Measurements from ENCODE around the gene PDE8A.

Gene PDE8A

DNA sequence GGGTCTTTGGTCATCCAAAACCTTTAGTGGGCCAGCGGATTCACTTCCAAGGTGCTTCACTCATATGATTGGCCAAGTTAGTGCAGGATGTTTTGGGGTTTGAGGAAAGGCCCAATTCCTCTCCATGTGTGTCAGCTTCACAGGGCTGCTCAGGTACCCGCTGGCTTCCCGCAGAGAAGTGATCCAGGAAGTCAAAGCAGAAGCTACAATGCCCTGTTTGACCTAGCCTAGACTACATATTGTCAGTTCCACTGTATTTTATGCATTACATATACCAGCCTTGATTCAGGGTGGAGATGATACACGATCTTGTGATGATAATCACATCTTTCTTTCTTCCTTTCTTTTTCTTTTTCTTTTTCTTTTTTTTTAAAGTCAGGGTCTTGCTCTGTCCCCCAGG lies 32.1 kb downstream of the PDE8A start:
- no peak overlapping the region for H3K27ac ChIP-seq
- TF ChIP-seq, protein P1, sequence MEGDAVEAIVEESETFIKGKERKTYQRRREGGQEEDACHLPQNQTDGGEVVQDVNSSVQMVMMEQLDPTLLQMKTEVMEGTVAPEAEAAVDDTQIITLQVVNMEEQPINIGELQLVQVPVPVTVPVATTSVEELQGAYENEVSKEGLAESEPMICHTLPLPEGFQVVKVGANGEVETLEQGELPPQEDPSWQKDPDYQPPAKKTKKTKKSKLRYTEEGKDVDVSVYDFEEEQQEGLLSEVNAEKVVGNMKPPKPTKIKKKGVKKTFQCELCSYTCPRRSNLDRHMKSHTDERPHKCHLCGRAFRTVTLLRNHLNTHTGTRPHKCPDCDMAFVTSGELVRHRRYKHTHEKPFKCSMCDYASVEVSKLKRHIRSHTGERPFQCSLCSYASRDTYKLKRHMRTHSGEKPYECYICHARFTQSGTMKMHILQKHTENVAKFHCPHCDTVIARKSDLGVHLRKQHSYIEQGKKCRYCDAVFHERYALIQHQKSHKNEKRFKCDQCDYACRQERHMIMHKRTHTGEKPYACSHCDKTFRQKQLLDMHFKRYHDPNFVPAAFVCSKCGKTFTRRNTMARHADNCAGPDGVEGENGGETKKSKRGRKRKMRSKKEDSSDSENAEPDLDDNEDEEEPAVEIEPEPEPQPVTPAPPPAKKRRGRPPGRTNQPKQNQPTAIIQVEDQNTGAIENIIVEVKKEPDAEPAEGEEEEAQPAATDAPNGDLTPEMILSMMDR (conservative IDR thresholded peaks at IDR 0.05): no peak
- no peak for TF ChIP-seq ZFX (IDR thresholded peaks at IDR 0.05)

DNA sequence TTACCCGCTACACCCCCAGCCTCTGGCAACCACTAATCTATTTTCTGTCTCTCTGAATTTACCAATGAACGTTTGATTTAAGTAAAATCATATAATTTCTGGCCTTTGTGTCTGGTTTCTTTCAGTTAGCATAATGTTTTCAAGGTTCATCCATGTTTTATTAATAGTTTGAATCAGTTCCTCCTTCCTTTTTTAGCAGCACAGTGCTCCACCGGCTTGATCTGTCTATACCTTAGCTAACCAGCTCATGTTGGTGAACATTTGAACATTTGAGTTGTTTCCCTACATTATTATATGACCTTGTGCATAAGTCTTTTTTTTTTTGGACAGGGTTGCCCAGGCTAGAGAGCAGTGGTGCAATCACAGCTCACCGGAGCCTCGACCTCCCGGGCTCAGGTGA lies 33.3 kb downstream of the PDE8A start:
- no peak overlapping the region for H3K27ac ChIP-seq
- no peak for TF ChIP-seq ZFX (IDR thresholded peaks at IDR 0.05)
- TF ChIP-seq, protein P1 (conservative IDR thresholded peaks at IDR 0.05): no peak

DNA sequence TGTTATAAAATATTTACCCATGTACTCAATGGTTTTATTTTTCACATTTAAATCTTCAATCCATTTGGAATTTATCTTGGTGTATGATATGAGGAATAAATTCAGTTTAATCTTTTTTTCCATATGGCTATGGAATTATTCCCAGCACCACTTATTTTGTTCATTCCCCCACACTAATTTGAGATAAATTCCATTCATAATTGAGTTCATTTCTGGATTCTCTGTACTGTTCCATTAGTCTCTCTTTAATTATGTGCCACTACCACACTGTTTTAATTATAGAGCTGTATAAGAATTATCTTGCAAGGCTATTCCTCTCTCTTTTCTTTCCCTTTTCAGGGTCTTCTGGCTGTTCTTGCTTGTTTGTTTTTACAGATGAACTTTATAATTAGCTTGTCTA lies 34.6 kb downstream of the PDE8A start:
- TF ChIP-seq, protein P1 (conservative IDR thresholded peaks at IDR 0.05): no peak
- H3K27ac ChIP-seq: no peak overlapping the region

DNA sequence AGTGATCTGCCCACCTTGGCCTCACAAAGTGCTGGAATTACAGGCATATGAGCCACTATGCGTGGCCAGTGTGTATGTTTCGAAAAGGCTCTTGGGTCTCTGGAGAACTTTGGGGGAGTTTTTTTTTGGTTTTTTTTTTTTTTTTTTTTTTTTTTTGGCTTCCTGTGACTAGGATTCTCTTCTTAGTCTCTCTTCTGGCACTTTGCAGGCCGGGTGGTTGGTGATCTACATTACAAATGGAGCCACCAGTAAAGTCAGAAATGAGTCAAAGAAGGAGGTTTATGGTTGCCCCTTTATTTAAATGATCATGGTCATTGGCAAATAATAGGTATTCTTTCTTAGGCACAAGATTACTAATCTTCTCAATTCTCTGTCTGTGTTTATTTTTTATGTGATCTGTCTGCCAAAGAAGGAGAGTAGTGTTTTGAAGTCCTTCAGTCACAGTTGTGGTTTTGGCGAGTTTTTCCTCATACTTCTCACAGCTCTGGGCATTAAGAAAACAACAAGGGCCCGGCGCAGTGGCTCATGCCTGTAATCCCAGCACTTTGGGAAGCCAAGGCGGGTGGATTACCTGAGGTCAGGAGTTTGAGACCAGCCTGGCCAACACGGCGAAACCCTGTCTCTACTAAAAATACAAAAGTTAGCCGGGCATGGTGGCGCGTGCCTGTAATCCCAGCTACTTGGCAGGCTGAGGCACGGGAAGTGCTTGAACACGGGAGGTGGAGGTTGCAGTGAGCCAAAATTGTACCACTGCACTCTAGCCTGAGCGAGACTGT lies 38.3 kb downstream of the PDE8A start:
- H3K27ac ChIP-seq: no peak overlapping the region

DNA sequence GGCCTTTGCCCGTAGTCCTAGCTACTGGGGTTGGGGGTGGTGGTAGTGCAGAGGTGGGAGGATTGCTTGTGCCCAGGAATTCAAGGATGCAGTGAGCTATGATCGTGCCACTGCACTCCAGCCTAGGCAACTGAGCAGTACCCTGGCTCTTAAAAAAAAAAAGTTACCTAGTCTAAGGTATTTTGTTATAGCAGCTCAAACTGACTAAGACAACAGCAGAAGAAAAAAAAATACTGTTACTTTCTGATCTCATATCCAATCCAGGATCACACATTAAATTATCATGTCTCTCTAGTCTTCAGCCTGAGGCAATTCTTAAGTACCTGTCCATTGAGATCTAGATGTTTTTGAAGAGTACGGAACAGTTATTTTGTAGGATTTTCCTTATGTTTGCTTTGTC lies 39.8 kb downstream of the PDE8A start:
- TF ChIP-seq ZFX (IDR thresholded peaks at IDR 0.05): no peak
- TF ChIP-seq, protein P1 (conservative IDR thresholded peaks at IDR 0.05): no peak
- H3K27ac ChIP-seq: no peak overlapping the region

More for the DNA sequence above, 38.3 kb downstream of the PDE8A start:
- no peak for TF ChIP-seq ZFX (IDR thresholded peaks at IDR 0.05)
- TF ChIP-seq, protein P1 (conservative IDR thresholded peaks at IDR 0.05): no peak

DNA sequence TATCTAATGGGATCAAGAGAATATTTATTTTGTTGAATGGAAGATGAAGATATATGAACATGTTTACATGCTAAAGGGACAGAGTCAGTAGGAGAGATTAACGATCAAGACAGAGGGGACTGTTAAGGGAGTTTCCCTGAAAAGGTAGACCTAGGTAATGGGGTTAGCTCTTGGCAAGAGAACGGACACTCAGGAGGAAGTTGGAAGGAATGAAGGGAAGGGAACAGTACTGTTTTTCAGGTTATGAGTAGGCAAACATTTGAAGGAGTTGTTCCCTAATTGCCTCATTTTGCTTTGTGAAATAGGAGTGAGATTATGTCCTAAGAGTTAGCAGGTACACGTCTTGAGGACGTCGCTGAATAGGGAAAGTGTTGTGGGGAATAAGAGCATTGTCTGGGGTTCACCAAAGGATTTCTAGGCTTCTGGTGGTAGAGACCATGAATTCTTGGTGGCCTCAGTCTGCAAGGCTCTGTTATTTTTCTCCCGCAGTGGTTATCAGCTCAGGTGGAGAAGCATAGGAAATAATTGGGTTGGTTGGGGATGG lies 41.3 kb downstream of the PDE8A start:
- H3K27ac ChIP-seq: no peak overlapping the region
- TF ChIP-seq ZFX (IDR thresholded peaks at IDR 0.05): no peak
- TF ChIP-seq, protein P1 (conservative IDR thresholded peaks at IDR 0.05): no peak

DNA sequence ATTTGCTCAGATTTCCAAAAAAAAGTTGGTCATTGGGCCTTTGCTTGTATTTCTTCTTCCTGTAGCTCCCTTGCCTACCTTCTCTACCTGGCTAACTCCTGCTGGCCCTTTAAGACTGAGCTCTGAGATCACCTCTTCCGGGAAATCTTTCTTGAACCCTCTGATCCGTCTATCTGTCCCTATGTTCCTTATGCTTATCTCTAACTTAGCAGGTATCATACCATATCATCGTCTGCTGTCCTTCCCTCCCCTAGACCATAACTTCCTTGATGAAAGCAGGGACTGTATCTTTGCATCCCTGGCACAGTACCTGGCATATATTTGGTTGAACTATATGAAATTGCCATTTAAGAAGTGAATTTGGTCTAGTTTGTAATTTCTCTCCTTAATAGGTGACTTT lies 42.3 kb downstream of the PDE8A start:
- no peak overlapping the region for H3K27ac ChIP-seq
- TF ChIP-seq, protein P1 (conservative IDR thresholded peaks at IDR 0.05): no peak
- no peak for TF ChIP-seq ZFX (IDR thresholded peaks at IDR 0.05)

Measured in C4-2B (cell line).